HG03108 (cell line): ENCODE results near the gene GAD1.

Experiments
- ATAC-seq: cut with Tn5 transposase; IDR thresholded peaks from one replicate; pipeline ENCODE4 v1.9.1; 2021; ENCODE audit warnings: moderate library complexity; ENCODE audit not compliant: unreplicated experiment

The GAD1 gene

GRCh38 chr2:170817093-170818035 is 677 bp downstream of the GAD1 start:
- ATAC-seq = no peak

GRCh38 chr2:170818036-170818751 is 1.5 kb downstream of the GAD1 start:
- no peak for ATAC-seq

GRCh38 chr2:170818752-170819470 is 2.2 kb downstream of the GAD1 start:
- no peak for ATAC-seq

GRCh38 chr2:170819680-170820664 is 3.3 kb downstream of the GAD1 start:
- ATAC-seq = no peak

- no peak for ATAC-seq
These were observed 4.3 kb downstream of the GAD1 start for GRCh38 chr2:170820757-170821530.

- no peak for ATAC-seq
These were observed 5.0 kb downstream of the GAD1 start for GRCh38 chr2:170821531-170822289.

GRCh38 chr2:170822290-170823087 is 5.8 kb downstream of the GAD1 start:
- no peak for ATAC-seq

GRCh38 chr2:170823088-170823897 is 6.6 kb downstream of the GAD1 start:
- no peak for ATAC-seq

- ATAC-seq = no peak
These were observed 7.2 kb downstream of the GAD1 start for GRCh38 chr2:170823898-170824215.

GRCh38 chr2:170824526-170825015 is 7.9 kb downstream of the GAD1 start:
- no peak for ATAC-seq

- no peak for ATAC-seq
These were observed 11.3 kb downstream of the GAD1 start for GRCh38 chr2:170827841-170828532.

GRCh38 chr2:170828533-170828916 is 11.8 kb downstream of the GAD1 start:
- no peak for ATAC-seq

- ATAC-seq = no peak
These were observed 12.3 kb downstream of the GAD1 start for GRCh38 chr2:170829036-170829435.

- no peak for ATAC-seq
These were observed 13.5 kb downstream of the GAD1 start for GRCh38 chr2:170830166-170830565.

- ATAC-seq = no peak
These were observed 14.4 kb downstream of the GAD1 start for GRCh38 chr2:170831115-170831514.

GRCh38 chr2:170836027-170836426 is 19.3 kb downstream of the GAD1 start:
- ATAC-seq = no peak
